HepG2 (cell line): ENCODE results near the gene KCTD1. TPM values are rescaled to one million over a fixed set of nuclear protein-coding genes. Genes with fewer than 3 reads are reported as not detected.
A peak's percentile ranks its signal among the peaks of the same experiment; 100 is the strongest.
"Not testable (repeated sequence)": the region's sequence is repeated elsewhere in the genome, so short reads cannot be mapped to it uniquely, and the experiment has no call there.

ENCODE experiments used
- ATAC-seq: fragments of 200-7000 bp; cut with Tn5 transposase; 3 replicates; pipeline ENCODE4 v1.9.1; 2020; ENCODE audit warnings: mild to moderate bottlenecking, moderate library complexity
- BruUV-seq: library from RNA; stranded (reverse); fragments of 400-500 nt; replicated peaks from 2 replicates; lab custom pipeline; 2021; lab: Mats Ljungman, UMichigan
- CTCF ChIA-PET: fragments of 300-600 bp; formaldehyde crosslinking; extraction: SDS; loops from one replicate; lab custom pipeline; 2021; ENCODE audit warnings: low total read pairs, inconsistent platforms, low intra/inter-chr PET ratio; lab: Yijun Ruan, JAX
- POLR2A ChIA-PET: fragments of 350-600 bp; sonication (Branson Sonifier 250); formaldehyde crosslinking; loops from one replicate; lab custom pipeline; 2020; ENCODE audit warnings: antibody characterized with exemption, inconsistent platforms; lab: Yijun Ruan, JAX
- DNase-seq: peaks from one replicate; pipeline ENCODE4 v3.0.0-alpha.2; 2015; ENCODE audit warnings: low spot score
- FAIRE-seq: peaks from 3 replicates; lab custom pipeline; 2011; peaks lifted over from hg19 to GRCh38; lab: Jason Lieb, UNC
- H2AFZ ChIP-seq: one replicate; pipeline ENCODE4 v1.6.1; 2011; ENCODE audit warnings: low read length, inconsistent platforms
- H3K27ac ChIP-seq: fragments of 300-600 bp; 3 replicates; pipeline ENCODE4 v1.8.0; 2011; ENCODE audit warnings: mixed run types, mild to moderate bottlenecking, mixed read lengths, low read length, inconsistent platforms; ENCODE audit not compliant: insufficient read depth; ENCODE audit errors: extremely low read length
- H3K27me3 ChIP-seq, 2 experiments: fragments of 200-600 bp in 1 of 2; 2 replicates in 1 of 2; 3 replicates in 1 of 2; pipeline versions ENCODE4 v1.6.0 to v1.8.0; 2011; ENCODE audit warnings: low read length in 2 of 2, mild to moderate bottlenecking in 2 of 2, moderate library complexity in 2 of 2, inconsistent platforms in 1 of 2; ENCODE audit not compliant: insufficient read depth in 2 of 2, control insufficient read depth in 1 of 2
- H3K36me3 ChIP-seq, 2 experiments: fragments of 200-600 bp in 1 of 2; replicated peaks in 1 of 2; 2 replicates in 1 of 2; 3 replicates in 1 of 2; pipeline versions ENCODE4 v1.5.1 to v1.8.0; 2011; ENCODE audit warnings: low read length in 2 of 2, inconsistent platforms in 1 of 2; ENCODE audit not compliant: insufficient read depth in 2 of 2, control insufficient read depth in 1 of 2
- H3K4me1 ChIP-seq: 2 replicates; pipeline ENCODE4 v1.5.1; 2012; ENCODE audit warnings: low read length, inconsistent platforms; ENCODE audit not compliant: insufficient read depth
- H3K4me2 ChIP-seq: 2 replicates; pipeline ENCODE4 v1.6.0; 2011; ENCODE audit warnings: low read depth, low read length, inconsistent platforms
- H3K4me3 ChIP-seq, 3 experiments: fragments of 200-600 bp in 1 of 3; sonication (generic), shearing (Covaris generic) in 1 of 3; replicated peaks in 1 of 3; 2 replicates each; pipeline ENCODE4 v1.5.1; 2011 to 2016; ENCODE audit warnings: low read length in 3 of 3, inconsistent platforms in 2 of 3, low read depth in 2 of 3, mild to moderate bottlenecking in 2 of 3, control low read depth in 1 of 3, mixed read lengths in 1 of 3; ENCODE audit not compliant: insufficient read depth in 1 of 3
- H3K79me2 ChIP-seq: one replicate; pipeline ENCODE4 v1.6.1; 2011; ENCODE audit warnings: low read length, inconsistent platforms; ENCODE audit not compliant: insufficient read depth
- H3K9ac ChIP-seq: 2 replicates; pipeline ENCODE4 v1.6.0; 2011; ENCODE audit warnings: mild to moderate bottlenecking, low read depth, low read length, inconsistent platforms; ENCODE audit not compliant: insufficient read depth
- H3K9me3 ChIP-seq: 2 replicates; pipeline ENCODE4 v1.5.1; 2012; ENCODE audit warnings: mild to moderate bottlenecking, low read length
- H4K20me1 ChIP-seq: 2 replicates; pipeline ENCODE4 v1.6.0; 2011; ENCODE audit warnings: inconsistent platforms, mild to moderate bottlenecking, low read length, moderate library complexity; ENCODE audit not compliant: insufficient read depth
- AHDC1 ChIP-seq: sonication (generic); formaldehyde crosslinking; IDR thresholded peaks from 2 replicates; pipeline ENCODE4 v1.5.1; 2020; ENCODE audit warnings: mild to moderate bottlenecking, missing genetic modification reagents, borderline replicate concordance
- NFE2L1 ChIP-seq: sonication (generic); formaldehyde crosslinking; IDR thresholded peaks from 2 replicates; pipeline ENCODE4 v1.4.0; 2020; ENCODE audit warnings: missing genetic modification reagents, mild to moderate bottlenecking, borderline replicate concordance
- PAWR ChIP-seq: sonication (generic); formaldehyde crosslinking; IDR thresholded peaks from 2 replicates; pipeline ENCODE4 v1.4.0; 2020; ENCODE audit warnings: missing genetic modification reagents, mild to moderate bottlenecking, borderline replicate concordance
- YEATS4 ChIP-seq: sonication (generic); formaldehyde crosslinking; IDR thresholded peaks from 2 replicates; pipeline ENCODE4 v1.4.0; 2020; ENCODE audit warnings: missing genetic modification reagents, borderline replicate concordance
- ZBTB34 ChIP-seq: sonication (generic); formaldehyde crosslinking; IDR thresholded peaks from 2 replicates; pipeline ENCODE4 v1.8.0; 2022; ENCODE audit warnings: mild to moderate bottlenecking, missing genetic modification reagents
- ZNF280B ChIP-seq: sonication (generic); formaldehyde crosslinking; IDR thresholded peaks from 2 replicates; pipeline ENCODE4 v1.5.0; 2020; ENCODE audit warnings: missing genetic modification reagents, mild to moderate bottlenecking, borderline replicate concordance
- WGBS: methylation state at CpG from one replicate; pipeline ENCODE4 v1.1.6; 2017; ENCODE audit warnings: low lambda C conversion rate; 5-methylcytosine and 5-hydroxymethylcytosine counted together
- in situ Hi-C: cut with HindIII; loops from 2 replicates; pipeline ENCODE4 v1.10.0; 2017; ENCODE audit warnings: low pct_unique_long_range_greater_than_20kb; ENCODE audit not compliant: extremely low pct_ligation_motif_present
- intact Hi-C: fragments of 100-400 bp; cut with micrococcal nuclease; formaldehyde crosslinking; loops from one replicate; pipeline ENCODE4 v1.10.0; 2022; ENCODE audit not compliant: unreplicated experiment
- polyA plus RNA-seq, 8 experiments: library from polyadenylated mRNA; depleted of rRNA in 3 of 8; stranded (reverse) in 7 of 8; unstranded in 1 of 8; fragments of >200 nt; fragmentation: Illumina TruSeq in 4 of 8; extraction: Trizol in 4 of 8; gene quantifications; 2 replicates each; pipeline versions ENCODE4 v1.2.1 to v1.2.3, GENCODE V29; 2011 to 2016; ENCODE audit warnings: low read depth in 4 of 8, missing spikeins in 1 of 8, mixed read lengths in 1 of 8; ENCODE audit not compliant: insufficient read depth in 1 of 8
- total RNA-seq, 5 experiments: library from RNA; depleted of rRNA; stranded (reverse); fragments of >200 nt; fragmentation: Illumina TruSeq; extraction: Trizol; gene quantifications; 2 replicates each; pipeline ENCODE4 v1.2.3, GENCODE V29; 2016; ENCODE audit warnings: low read depth in 1 of 5

The KCTD1 gene
- total and polyA plus RNA-seq, 2 of the 13 experiments (the other 11 are each of a cell fraction or from before 2014, with no cell fraction given) = 2.7 to 6.8 TPM

- POLR2A ChIA-PET, ATAC-seq: not testable (repeated sequence)
Observed at GRCh38 chr18:26437634-26438033, 110.7 kb downstream of the KCTD1 start.

GRCh38 chr18:26436176-26437051 is 111.9 kb downstream of the KCTD1 start:
- Histone ChIP-seq H3K9me3 (no peaks in the 10 kb centered on the region), H3K4me3 (no peak overlapping the region), H3K27me3 (peaks cover 0 to 28% of the 10 kb centered on the region in 2 experiments; a peak in 2 of 5 replicates), H3K4me2 (no peak overlapping the region; the same call in 1 of the 2 replicates), H3K9ac (no peak overlapping the region), H3K4me1 (peaks cover 9% of the 10 kb centered on the region), H3K79me2 (no peaks in the 10 kb centered on the region), H4K20me1 (no peaks in the 10 kb centered on the region), H3K36me3 (no peaks in the 10 kb centered on the region), H2AFZ (no peak overlapping the region), H3K27ac (no peak overlapping the region)
- POLR2A ChIA-PET = no interaction called here
- peak; percentile 68 for ATAC-seq
- in situ Hi-C loops = loop anchor here (25.0 kb wide), 1 partner anchor 101 kb away; the partner anchor contains the start of gene KCTD1
- peak; percentile 34 for DNase-seq
- intact Hi-C loops = no loop called here
- CTCF ChIA-PET = no interaction called here
- BruUV-seq = no TSS peak
- no peak for FAIRE-seq
- 30% methylated on average over 10 of the region's 11 CpGs for WGBS
- no peak for TF ChIP-seq ZBTB34 (CRISPR knock-in tag)
- no peak for TF ChIP-seq PAWR (CRISPR knock-in tag)
- TF ChIP-seq YEATS4 (CRISPR knock-in tag) = no peak
- no peak for TF ChIP-seq ZNF280B (CRISPR knock-in tag)
- TF ChIP-seq NFE2L1 (CRISPR knock-in tag) = no peak
- TF ChIP-seq AHDC1 (CRISPR knock-in tag) = peak; percentile 21; the same call in 1 of the 2 replicates

More at GRCh38 chr18:26437634-26438033, 110.7 kb downstream of the KCTD1 start:
- H3K79me2 ChIP-seq, BruUV-seq, intact Hi-C loops, DNase-seq, FAIRE-seq, H3K4me3 ChIP-seq, H3K36me3 ChIP-seq, H3K4me2 ChIP-seq, H3K27ac ChIP-seq, H4K20me1 ChIP-seq, H2AFZ ChIP-seq, H3K9ac ChIP-seq, CTCF ChIA-PET, H3K4me1 ChIP-seq, H3K9me3 ChIP-seq: not testable (repeated sequence)
- peaks cover 0 to 28% of the 10 kb centered on the region in 2 experiments; a peak in 2 of 5 replicates for H3K27me3 ChIP-seq
- in situ Hi-C loops = loop anchor here (25.0 kb wide), 1 partner anchor 100 kb away; the partner anchor contains the start of gene KCTD1
- WGBS = 42% methylated on average over 3 of the region's 3 CpGs
